Transverse colon (tissue), 4 donors: ENCODE data around the gene C12orf56. TPM values are rescaled to one million over a fixed set of nuclear protein-coding genes. Genes with fewer than 3 reads are reported as not detected.
"Not testable (repeated sequence)": the region's sequence is repeated elsewhere in the genome, so short reads cannot be mapped to it uniquely, and the experiment has no call there.

Experiments
- DNase-seq: peaks from one replicate; pipeline ENCODE4 v3.0.0-alpha.2; 2019
- H3K27ac ChIP-seq, 4 donors: fragments of 200-600 bp; sonication (generic); 2 replicates each; pipeline ENCODE4 v1.5.1; 2016 to 2018; ENCODE audit warnings: inconsistent platforms in 4 of 4
- H3K27me3 ChIP-seq: fragments of 200-600 bp; sonication (generic); 2 replicates; pipeline ENCODE4 v1.5.1; 2017; ENCODE audit warnings: inconsistent platforms
- H3K36me3 ChIP-seq, 4 donors: fragments of 200-600 bp; sonication (generic); 2 replicates each; pipeline ENCODE4 v1.5.1; 2017 to 2019; ENCODE audit warnings: inconsistent platforms in 4 of 4
- H3K4me1 ChIP-seq, 4 donors: fragments of 200-600 bp; sonication (generic); 2 replicates each; pipeline ENCODE4 v1.5.1; 2017 to 2020; ENCODE audit warnings: inconsistent platforms in 4 of 4
- H3K4me3 ChIP-seq, 4 donors: fragments of 200-600 bp; sonication (generic); 1 replicate in 1 of 4; 2 replicates in 3 of 4; pipeline versions ENCODE4 v1.5.1 to v1.6.1; 2017 to 2019; ENCODE audit warnings: inconsistent platforms in 4 of 4
- H3K9me3 ChIP-seq, 2 donors: fragments of 200-600 bp; sonication (generic); 2 replicates each; pipeline ENCODE4 v1.5.1; 2017 to 2019; ENCODE audit warnings: inconsistent platforms in 2 of 2
- CTCF ChIP-seq, 5 experiments: fragments of 200-600 bp in 3 of 5; fragments of 450-650 bp in 2 of 5; sonication (generic) in 3 of 5; IDR thresholded peaks; 1 replicate in 2 of 5; 2 replicates in 3 of 5; pipeline ENCODE4 v1.5.1; 2016 to 2017; ENCODE audit warnings: antibody characterized with exemption in 5 of 5, inconsistent platforms in 3 of 5, mild to moderate bottlenecking in 2 of 5, moderate library complexity in 1 of 5
- EP300 ChIP-seq: sonication (generic); formaldehyde crosslinking; IDR thresholded peaks from one replicate; pipeline ENCODE4 v1.6.1; 2017; ENCODE audit warnings: antibody characterized with exemption, low read depth
- POLR2A ChIP-seq: fragments of 450-650 bp; IDR thresholded peaks from one replicate; pipeline ENCODE4 v1.6.1; 2016; ENCODE audit warnings: antibody characterized with exemption, mild to moderate bottlenecking, moderate library complexity
- POLR2AphosphoS5 ChIP-seq, 3 donors: sonication (generic); formaldehyde crosslinking; IDR thresholded peaks; one replicate each; pipeline ENCODE4 v1.6.1; 2016; ENCODE audit warnings: antibody characterized with exemption in 3 of 3
- WGBS, 2 donors: methylation state at CpG; one replicate each; pipeline ENCODE4 v1.1.5; 2018; ENCODE audit warnings: low coverage in 1 of 2; 5-methylcytosine and 5-hydroxymethylcytosine counted together
- in situ Hi-C, 4 donors: fragments of 200-750 bp; cut with MboI; loops; one replicate each; pipeline versions ENCODE4 v1.15.0 to v1.15.1; 2017; ENCODE audit warnings: low sequenced_read_pairs in 3 of 4, low pct_ligation_motif_present in 1 of 4, low pct_unique_long_range_greater_than_20kb in 1 of 4
- intact Hi-C: fragments of 100-400 bp; cut with DNase I; formaldehyde crosslinking; loops from one replicate; pipeline ENCODE4 v1.15.1; 2023; ENCODE audit warnings: low total_unique reads
- total RNA-seq, 4 donors: library from RNA; depleted of rRNA; stranded (reverse); fragments of >200 nt; gene quantifications; one replicate each; pipeline ENCODE4 v1.1.0, GENCODE V29; 2016

C12orf56 gene
- total RNA-seq, 4 donors from 2014 or later, result 0.32 to 0.41 TPM; not detected in 2

GRCh38 chr12:64323006-64323405, 67.6 kb downstream of the C12orf56 start:
- Histone ChIP-seq H3K9me3 (no peaks in the 10 kb centered on the region), H3K4me3 (no peak overlapping the region), H3K4me1 (no peaks in the 10 kb centered on the region), H3K27ac (no peak overlapping the region), H3K36me3 (no peaks in the 10 kb centered on the region), H3K27me3 (no peaks in the 10 kb centered on the region)
- intact Hi-C loops (no loop called here), in situ Hi-C loops (no loop called here)
- DNase-seq, result no peak
- no peak for TF ChIP-seq CTCF (IDR thresholded peaks at IDR 0.05)
- TF ChIP-seq POLR2AphosphoS5 (IDR thresholded peaks at IDR 0.05), result no peak
- TF ChIP-seq EP300, result no peak
- TF ChIP-seq POLR2A, result no peak
- 51 to 70% methylated on average over 3 to 4 of the region's 4 CpGs for WGBS, 2 donors

GRCh38 chr12:64320611-64321010, 69.9 kb downstream of the C12orf56 start:
- H3K4me1 ChIP-seq, result no peaks in the 10 kb centered on the region
- intact Hi-C loops (no loop called here), in situ Hi-C loops (no loop called here)
- TF ChIP-seq POLR2AphosphoS5 (IDR thresholded peaks at IDR 0.05), result no peak
- H3K4me3 ChIP-seq, result no peak overlapping the region
- no peaks in the 10 kb centered on the region for H3K27me3 ChIP-seq
- 35 to 60% methylated on average over 1 of the region's 1 CpG for WGBS, 2 donors
- H3K9me3 ChIP-seq, result no peaks in the 10 kb centered on the region
- DNase-seq, result no peak
- no peak overlapping the region for H3K27ac ChIP-seq
- no peaks in the 10 kb centered on the region for H3K36me3 ChIP-seq

- not testable (repeated sequence) for H3K9me3 ChIP-seq
These were observed 70.9 kb downstream of the C12orf56 start for GRCh38 chr12:64319540-64320225.

GRCh38 chr12:64318605-64319004, 72.0 kb downstream of the C12orf56 start:
- no peak overlapping the region for H3K27ac ChIP-seq
- H3K36me3 ChIP-seq, result no peaks in the 10 kb centered on the region
- H3K27me3 ChIP-seq, result no peaks in the 10 kb centered on the region
- intact Hi-C loops, result no loop called here
- in situ Hi-C loops, result no loop called here
- no peak overlapping the region for H3K4me3 ChIP-seq
- 49% methylated on average over 3 of the region's 3 CpGs; no CpG with 5 or more reads in 1 of the 2 donors for WGBS, 2 donors
- H3K9me3 ChIP-seq, result no peaks in the 10 kb centered on the region
- no peak for DNase-seq
- no peak for TF ChIP-seq EP300
- TF ChIP-seq CTCF (IDR thresholded peaks at IDR 0.05), result no peak
- TF ChIP-seq POLR2A, result no peak
- TF ChIP-seq POLR2AphosphoS5 (IDR thresholded peaks at IDR 0.05), result no peak
- no peaks in the 10 kb centered on the region for H3K4me1 ChIP-seq

More at GRCh38 chr12:64319540-64320225, 70.9 kb downstream of the C12orf56 start:
- DNase-seq, H3K27me3 ChIP-seq, in situ Hi-C loops, H3K36me3 ChIP-seq, H3K4me1 ChIP-seq, H3K27ac ChIP-seq, intact Hi-C loops, H3K4me3 ChIP-seq: not testable (repeated sequence)
- 66 to 90% methylated on average over 5 to 23 of the region's 23 CpGs for whole genome bisulfite sequencing, 2 donors

DNA sequence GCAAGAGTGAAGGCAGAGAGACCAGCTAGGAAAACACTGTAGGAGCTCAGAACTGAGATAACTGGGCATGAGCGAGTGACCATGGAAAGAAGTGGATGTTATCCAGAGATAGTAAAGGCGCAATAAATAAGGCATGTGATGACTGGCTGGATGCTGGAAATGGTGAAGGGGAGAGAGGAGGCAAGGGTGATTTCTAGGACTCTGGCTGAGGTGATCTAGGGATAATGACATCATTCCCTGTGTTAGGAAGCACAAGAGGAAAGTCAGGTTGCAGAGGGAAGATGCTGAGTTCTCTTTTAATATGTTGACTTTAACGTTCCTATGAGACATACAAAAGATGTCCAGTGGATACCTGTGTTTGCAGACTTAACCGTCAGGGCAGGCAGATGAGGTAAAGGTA, 78.7 kb downstream of the C12orf56 start:
- TF ChIP-seq POLR2A (no peak), CTCF (IDR thresholded peaks at IDR 0.05) (no peak), EP300 (no peak), POLR2AphosphoS5 (IDR thresholded peaks at IDR 0.05) (no peak)
- H3K4me1 ChIP-seq, result no peaks in the 10 kb centered on the region
- 85 to 87% methylated on average over 3 to 4 of the region's 4 CpGs for WGBS, 2 donors
- H3K9me3 ChIP-seq, result no peaks in the 10 kb centered on the region
- intact Hi-C loops (no loop called here), in situ Hi-C loops (no loop called here)
- no peak overlapping the region for H3K27ac ChIP-seq
- H3K4me3 ChIP-seq, result no peak overlapping the region
- no peaks in the 10 kb centered on the region for H3K27me3 ChIP-seq
- no peaks in the 10 kb centered on the region for H3K36me3 ChIP-seq
- DNase-seq, result no peak
